ENCODE results near the gene STRAP. TPM values are rescaled to one million over a fixed set of nuclear protein-coding genes. Genes with fewer than 3 reads are reported as not detected.

Gene STRAP
- polyA plus RNA-seq, 3 donors, result 167 to 211 (median 182) TPM

Other genes with a start within 250 kb of the STRAP start
- gene EPS8, start 93.0 kb upstream of the STRAP start, polyA plus RNA-seq (ENCODE audit: insufficient read length in 3 of 3), result 10 to 100 TPM; 51.0 to 69.1 (median 66.2) TPM
- 10 to 100 TPM; 44.8 to 48.5 (median 44.9) TPM for gene DERA, start 28.9 kb downstream of the STRAP start, polyA plus RNA-seq (ENCODE audit: insufficient read length in 3 of 3)

Measured in renal cortex interstitium (tissue), 3 donors.